ENCODE results near the gene GLRX.
"Not testable (repeated sequence)": the region's sequence is repeated elsewhere in the genome, so short reads cannot be mapped to it uniquely, and the experiment has no call there.

Gene GLRX

GRCh38 chr5:95838001-95838520 is 15.5 kb upstream of the GLRX start:
- H3K4me3 ChIP-seq (replicated peaks; ENCODE audit: low read depth, low read length), result no peak overlapping the region
- no peak for TF ChIP-seq CTCF (IDR thresholded peaks at IDR 0.05; ENCODE audit: low read depth, low read length, missing control alignments)
- no peak for DNase-seq (ENCODE audit: extremely low read depth, low read depth)

- no peak overlapping the region for H3K4me3 ChIP-seq (replicated peaks; ENCODE audit: low read depth, low read length)
- no peak for DNase-seq (ENCODE audit: extremely low read depth, low read depth)
- TF ChIP-seq CTCF (IDR thresholded peaks at IDR 0.05; ENCODE audit: low read depth, low read length, missing control alignments), result no peak
These were observed 15.0 kb upstream of the GLRX start for GRCh38 chr5:95837492-95837891.

GRCh38 chr5:95836971-95837370 is 14.4 kb upstream of the GLRX start:
- not testable (repeated sequence) for DNase-seq (ENCODE audit: extremely low read depth, low read depth); H3K4me3 ChIP-seq (replicated peaks; ENCODE audit: low read depth, low read length)

- no peak for DNase-seq (ENCODE audit: extremely low read depth, low read depth)
- TF ChIP-seq CTCF (IDR thresholded peaks at IDR 0.05; ENCODE audit: low read depth, low read length, missing control alignments), result no peak
- no peak overlapping the region for H3K4me3 ChIP-seq (replicated peaks; ENCODE audit: low read depth, low read length)
These were observed 14.0 kb upstream of the GLRX start for GRCh38 chr5:95836544-95836943.

- DNase-seq (ENCODE audit: extremely low read depth, low read depth), result no peak
- no peak overlapping the region for H3K4me3 ChIP-seq (replicated peaks; ENCODE audit: low read depth, low read length)
- no peak for TF ChIP-seq CTCF (IDR thresholded peaks at IDR 0.05; ENCODE audit: low read depth, low read length, missing control alignments)
These were observed 13.3 kb upstream of the GLRX start for GRCh38 chr5:95835682-95836385.

- no peak overlapping the region for H3K4me3 ChIP-seq (replicated peaks; ENCODE audit: low read depth, low read length)
- DNase-seq (ENCODE audit: extremely low read depth, low read depth), result no peak
These were observed 10.1 kb upstream of the GLRX start for GRCh38 chr5:95832664-95833063.

GRCh38 chr5:95830226-95830625 is 7.7 kb upstream of the GLRX start:
- no peak for DNase-seq (ENCODE audit: extremely low read depth, low read depth)
- TF ChIP-seq CTCF (IDR thresholded peaks at IDR 0.05; ENCODE audit: low read depth, low read length, missing control alignments), result no peak
- H3K4me3 ChIP-seq (replicated peaks; ENCODE audit: low read depth, low read length), result no peak overlapping the region

More at GRCh38 chr5:95832664-95833063, 10.1 kb upstream of the GLRX start:
- TF ChIP-seq CTCF (IDR thresholded peaks at IDR 0.05; ENCODE audit: low read depth, low read length, missing control alignments), result no peak
